Measurements from ENCODE around the gene PPIAL4G.
"Not testable (repeated sequence)": the region's sequence is repeated elsewhere in the genome, so short reads cannot be mapped to it uniquely, and the experiment has no call there.

PPIAL4G gene

DNA sequence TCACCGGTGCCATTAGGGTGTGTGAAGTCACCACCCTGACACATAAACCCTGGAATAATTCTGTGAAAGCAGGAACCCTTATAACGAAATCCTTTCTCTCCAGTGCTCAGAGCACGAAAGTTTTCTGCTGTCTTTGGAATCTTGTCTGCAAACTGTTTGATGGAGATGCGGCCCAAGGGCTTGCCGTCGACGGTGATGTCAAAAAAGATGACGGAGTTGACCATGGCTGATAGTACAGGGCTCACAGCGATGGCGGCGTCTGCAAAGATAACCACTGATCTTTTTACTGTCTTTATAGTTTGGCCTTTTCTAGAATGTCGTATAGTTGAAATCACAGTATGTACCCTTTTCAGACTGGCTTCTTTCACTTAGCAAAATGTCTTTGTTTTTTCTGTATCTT is at the start of gene PPIAL4G:
Gene PPIAL4G, minus strand, starts transcription at position 274 of the 400 bp plus-strand sequence. Its CDS starts 50 bp downstream, at position 224.
- not testable (repeated sequence) for DNase-seq (ENCODE audit: low read depth in 2 of 2, low spot score in 1 of 2)

- DNase-seq (ENCODE audit: low read depth in 2 of 2, low spot score in 1 of 2) = not testable (repeated sequence)
These were observed 49.1 kb upstream of the PPIAL4G start for GRCh38 chr1:148532158-148532557.

- peak; percentile 33 to 34 for DNase-seq (ENCODE audit: low read depth in 2 of 2, low spot score in 1 of 2)
These were observed 46.0 kb upstream of the PPIAL4G start for GRCh38 chr1:148529101-148529567.

DNA sequence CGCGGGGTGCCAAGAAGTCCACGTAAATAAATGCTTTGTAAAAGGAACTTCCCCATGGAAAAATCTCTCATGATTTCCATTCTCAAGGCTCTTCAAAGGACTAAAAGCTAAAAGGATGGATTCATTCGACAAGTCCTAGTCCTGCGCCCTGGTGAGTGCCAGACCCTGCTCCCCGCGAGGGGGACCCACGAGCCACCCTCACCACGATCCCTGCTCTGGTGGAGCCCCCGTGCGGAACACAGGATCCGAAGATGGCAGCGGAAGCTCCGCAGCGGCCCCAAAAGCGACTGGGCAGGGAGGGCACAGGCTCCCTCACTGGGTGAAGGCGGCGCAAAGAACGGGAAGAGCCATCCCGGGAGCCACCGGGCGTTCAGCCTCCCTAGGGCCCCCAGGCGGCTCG is 45.5 kb upstream of the PPIAL4G start:
- not testable (repeated sequence) for DNase-seq (ENCODE audit: low read depth in 2 of 2, low spot score in 1 of 2)

DNA sequence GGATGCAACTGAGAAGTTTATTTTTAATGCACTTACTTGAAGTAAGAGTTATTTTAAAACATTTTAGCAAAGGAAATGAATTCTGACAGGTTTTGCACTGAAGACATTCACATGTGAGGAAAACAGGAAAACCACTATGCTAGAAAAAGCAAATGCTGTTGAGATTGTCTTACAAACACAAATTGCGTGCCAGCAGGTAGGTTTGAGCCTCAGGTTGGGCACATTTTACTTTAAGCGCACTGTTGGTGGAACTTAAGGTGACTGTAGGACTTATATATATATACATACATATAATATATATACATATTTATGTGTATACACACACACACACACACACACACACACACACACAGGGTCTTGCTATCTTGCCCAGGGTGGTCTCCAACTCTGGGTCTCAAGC is 43.5 kb upstream of the PPIAL4G start:
- not testable (repeated sequence) for DNase-seq (ENCODE audit: low read depth in 2 of 2, low spot score in 1 of 2)

DNA sequence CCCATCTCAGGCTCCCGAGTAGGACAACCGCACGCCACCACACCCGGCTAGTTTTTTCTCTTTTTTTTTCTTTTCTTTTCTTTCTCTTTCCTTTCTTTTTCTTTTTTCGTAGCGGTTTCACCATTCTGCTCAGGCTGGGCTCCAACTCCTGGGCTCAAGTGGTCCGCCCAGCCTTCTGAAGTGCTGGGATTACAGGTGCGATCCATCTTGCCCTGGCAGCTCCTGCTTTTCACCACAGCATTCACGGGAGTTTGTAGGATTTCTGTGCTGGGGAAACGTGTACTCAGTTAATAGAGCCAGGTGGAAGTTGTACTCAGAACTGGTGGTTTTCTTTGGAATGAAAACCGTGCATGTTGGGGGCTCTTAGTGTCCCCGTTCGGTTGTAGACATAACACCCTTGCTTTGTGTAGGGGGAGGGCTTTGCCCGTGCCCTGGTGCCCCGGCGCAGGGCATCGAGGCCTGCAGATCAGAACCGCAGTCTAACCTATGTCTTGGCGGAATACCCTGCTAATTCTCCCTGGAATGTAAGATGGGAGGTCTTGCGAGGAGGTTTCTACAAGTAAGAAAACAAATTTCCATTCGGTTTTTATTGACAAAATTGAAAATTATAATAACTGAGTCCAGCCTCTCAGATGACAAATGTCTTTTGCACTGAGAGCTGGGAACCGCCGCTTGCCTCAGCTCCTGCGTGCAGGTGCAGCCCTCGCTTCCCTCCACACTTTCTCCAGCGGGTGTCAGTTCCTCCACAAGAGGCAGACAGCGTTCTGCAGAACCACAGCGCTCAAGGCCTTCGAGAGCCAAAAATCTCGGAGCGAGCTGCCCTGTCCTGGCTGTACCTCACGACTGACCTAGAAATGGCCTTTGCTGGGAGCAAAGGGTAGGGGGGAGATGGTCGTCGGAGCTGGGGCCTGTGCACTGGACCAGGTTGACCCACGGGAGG is 40.4 kb upstream of the PPIAL4G start:
- not testable (repeated sequence) for DNase-seq (ENCODE audit: low read depth in 2 of 2, low spot score in 1 of 2)

DNA sequence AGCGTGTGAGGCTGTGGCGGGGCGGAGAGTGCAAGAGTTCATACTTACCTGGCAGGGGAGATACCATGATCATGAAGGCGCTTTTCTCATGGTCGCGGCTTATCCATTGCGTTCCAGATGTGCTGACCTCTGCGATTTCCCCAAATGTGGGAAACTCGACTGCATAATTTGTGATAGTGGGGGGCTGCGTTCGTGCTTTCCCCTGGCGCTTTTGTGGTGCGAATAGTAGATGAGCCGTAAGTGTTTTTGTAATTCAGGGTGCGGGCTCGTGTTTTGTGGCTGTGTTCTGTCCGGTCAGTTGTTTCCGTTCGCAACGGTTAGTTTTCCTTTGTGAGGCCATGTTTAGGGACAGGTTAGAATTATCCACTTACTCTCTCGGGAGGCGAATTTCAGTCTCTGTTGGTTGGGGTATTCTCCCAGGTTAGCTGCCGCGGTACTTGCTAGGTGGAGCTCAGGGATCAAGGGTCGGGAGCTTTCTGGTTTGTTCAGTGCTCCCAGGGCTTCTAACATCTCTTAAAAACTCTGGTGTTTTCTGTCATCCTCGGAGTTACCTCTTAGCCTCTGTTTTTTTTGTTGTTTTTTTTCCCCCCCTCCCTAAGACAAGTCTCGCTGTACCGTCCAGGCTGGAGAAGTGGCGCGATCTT is 39.6 kb upstream of the PPIAL4G start:
- peak; percentile 71 to 84 for DNase-seq (ENCODE audit: low read depth in 2 of 2, low spot score in 1 of 2)

GRCh38 chr1:148522072-148522471 is 39.0 kb upstream of the PPIAL4G start:
- DNase-seq (ENCODE audit: low read depth in 2 of 2, low spot score in 1 of 2) = peak; percentile 57 to 73

DNA sequence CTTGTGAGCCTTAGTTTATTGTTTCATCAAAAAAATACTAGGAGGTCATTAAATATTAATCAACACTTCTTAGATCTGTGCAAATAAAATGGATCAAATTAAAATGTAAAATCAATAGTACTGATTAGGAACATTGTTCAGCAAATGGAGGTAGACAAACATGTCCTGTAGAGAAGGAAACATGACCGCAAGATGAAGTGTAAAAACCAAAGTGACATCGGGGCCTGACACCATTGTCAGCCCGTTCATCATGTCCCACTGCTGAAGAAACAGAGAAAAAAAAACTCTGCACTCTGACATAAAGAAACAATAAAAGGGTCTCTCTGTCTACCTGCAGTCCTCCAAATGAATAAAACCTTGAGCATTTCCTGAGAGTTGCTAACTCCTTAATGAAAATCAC is 31.2 kb upstream of the PPIAL4G start:
- DNase-seq (ENCODE audit: low read depth in 2 of 2, low spot score in 1 of 2) = not testable (repeated sequence)

DNA sequence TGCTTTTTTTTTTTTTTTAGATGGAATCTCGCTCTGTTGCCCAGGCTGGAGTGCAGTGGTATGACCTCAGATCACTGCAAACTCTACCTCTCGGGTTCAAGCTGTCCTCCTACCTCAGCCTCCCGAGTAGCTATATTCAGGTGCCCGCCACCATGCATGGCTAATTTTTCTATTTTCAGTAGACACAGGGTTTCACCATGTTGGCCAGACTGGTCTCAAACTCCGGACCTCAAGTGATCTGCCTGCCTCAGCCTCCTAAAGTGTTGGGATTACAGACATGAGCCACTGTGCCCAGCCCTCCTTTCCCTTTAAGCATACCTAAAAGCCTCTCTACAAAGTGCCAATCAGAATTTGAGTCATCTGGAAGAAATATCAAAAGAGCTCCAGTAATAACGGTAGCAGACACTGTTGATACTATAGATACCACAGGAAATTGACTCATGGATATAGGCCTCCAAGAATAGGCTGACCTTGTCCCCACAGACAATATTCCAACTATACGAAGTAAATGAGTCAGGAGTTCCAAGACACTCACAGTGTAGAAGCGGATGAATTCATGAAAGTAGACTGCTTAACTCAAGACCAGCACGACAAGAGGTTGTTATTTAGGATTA is 29.6 kb upstream of the PPIAL4G start:
- DNase-seq (ENCODE audit: low read depth in 2 of 2, low spot score in 1 of 2) = not testable (repeated sequence)

DNA sequence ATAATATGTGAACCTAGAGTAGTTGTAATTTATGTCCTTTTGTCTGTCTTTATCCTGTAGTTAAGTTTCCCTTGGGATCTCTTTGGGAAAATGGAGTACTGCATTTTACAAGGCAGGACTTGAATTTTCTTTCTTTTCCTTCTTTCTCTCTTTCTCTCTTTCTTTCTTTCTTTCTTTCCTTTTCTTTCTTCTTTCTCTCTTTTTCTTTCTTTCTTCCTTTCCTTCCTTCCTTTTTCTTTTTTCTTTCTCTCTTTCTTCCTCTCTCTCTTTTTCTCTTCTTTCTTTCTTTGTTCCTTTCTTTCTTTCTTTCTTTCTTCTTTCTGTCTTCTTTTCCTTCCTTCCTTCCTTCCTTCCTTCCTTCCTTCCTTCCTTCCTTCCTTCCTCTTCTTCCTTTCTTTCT is 10.8 kb upstream of the PPIAL4G start:
- DNase-seq (ENCODE audit: low read depth in 2 of 2, low spot score in 1 of 2) = not testable (repeated sequence)

DNA sequence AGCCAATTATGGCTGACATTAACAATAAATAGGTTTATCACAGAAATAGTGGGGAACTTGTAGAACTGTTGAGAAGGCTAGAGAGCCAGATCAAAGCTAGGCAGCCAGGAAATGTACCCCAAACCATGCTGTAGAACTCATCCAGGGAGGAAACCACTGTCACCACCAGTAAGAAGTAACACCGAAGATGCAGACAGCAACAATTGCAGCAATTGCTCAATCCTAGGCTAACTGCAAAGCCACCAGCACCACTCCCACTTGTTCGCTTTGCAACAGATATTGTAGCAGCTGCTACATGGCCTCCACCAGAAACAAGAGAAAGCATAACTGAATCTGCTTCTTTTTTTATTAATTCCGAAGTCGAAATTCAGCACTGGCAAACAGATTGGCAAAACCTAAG is 2.0 kb downstream of the PPIAL4G start:
- peak in 1 of 2 donors; percentile 12 for DNase-seq (ENCODE audit: low read depth in 2 of 2, low spot score in 1 of 2)

DNA sequence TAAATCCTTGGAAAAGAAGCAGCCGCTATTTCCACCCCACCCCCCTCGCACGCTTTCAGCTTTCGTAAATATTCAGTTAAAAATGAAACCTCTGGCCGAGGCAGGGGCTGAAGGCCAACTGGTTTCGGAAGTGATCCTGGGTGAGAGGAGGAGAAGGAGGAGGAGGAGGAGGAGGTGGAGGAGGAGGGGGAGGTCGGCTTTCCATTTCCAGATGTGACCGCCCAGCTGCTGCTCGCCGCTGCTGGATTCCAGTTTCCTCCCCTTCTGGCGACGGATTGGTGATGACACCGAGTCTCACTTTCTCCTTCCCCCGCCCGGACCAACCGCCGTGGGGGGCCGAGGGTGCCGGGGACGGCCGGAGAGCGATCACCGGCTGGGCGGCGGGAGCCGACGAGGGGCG is 23.4 kb downstream of the PPIAL4G start:
- not testable (repeated sequence) for DNase-seq (ENCODE audit: low read depth in 2 of 2, low spot score in 1 of 2)

DNA sequence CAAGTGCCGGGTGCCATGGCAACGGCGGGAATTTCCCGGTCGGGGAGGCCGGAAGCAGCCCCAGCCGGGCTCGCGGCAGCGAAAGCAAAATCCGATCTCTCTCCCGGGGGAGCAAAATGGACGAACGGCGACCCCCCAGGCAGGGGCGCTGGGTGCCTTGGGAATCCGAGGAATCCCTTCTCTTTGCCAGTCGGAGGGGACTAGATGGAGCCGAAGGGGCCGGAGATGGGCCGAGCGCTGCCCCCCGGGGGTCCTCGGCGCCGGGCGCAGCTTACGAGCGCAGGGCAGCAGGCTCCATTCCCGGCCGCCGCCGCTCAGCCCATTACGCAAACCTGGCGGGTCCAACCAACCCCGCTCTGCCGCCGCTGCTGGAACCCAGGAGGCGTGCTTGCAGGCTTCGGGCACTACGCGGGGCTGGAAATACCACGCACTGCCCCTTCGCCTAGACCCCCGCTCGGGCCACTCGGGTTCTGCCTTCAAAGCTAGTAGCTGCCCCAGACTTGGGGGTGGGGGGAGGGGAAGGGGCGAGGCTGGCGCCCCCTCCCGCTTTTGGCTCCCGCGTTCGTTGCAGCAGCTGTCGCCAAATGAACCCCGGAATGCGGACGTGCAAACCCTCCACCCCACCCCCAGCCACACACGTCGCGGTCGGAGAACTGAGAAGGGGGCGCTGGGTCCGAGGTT is 24.1 kb downstream of the PPIAL4G start:
- peak in 1 of 2 donors; percentile 0 for DNase-seq (ENCODE audit: low read depth in 2 of 2, low spot score in 1 of 2)

DNA sequence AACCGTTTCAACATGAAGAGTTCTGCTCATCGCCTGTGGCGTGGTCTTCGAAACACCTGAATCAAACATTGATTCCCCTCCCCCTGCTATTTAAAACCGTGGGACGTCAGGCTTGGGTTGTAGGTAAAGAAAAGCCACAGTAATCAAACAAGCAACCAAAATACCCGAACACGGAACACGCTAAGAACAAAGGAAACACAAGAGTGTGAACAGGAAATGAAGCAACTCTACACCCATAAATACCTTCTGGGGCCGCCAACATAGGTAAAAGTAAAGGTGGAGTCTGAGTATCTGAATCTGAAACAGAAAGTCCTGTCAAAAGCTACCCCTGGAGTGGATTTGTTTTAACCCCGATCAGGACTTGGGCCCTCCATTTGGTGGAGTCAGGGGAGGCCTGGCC is 24.7 kb downstream of the PPIAL4G start:
- DNase-seq (ENCODE audit: low read depth in 2 of 2, low spot score in 1 of 2) = peak in 1 of 2 donors; percentile 16

DNA sequence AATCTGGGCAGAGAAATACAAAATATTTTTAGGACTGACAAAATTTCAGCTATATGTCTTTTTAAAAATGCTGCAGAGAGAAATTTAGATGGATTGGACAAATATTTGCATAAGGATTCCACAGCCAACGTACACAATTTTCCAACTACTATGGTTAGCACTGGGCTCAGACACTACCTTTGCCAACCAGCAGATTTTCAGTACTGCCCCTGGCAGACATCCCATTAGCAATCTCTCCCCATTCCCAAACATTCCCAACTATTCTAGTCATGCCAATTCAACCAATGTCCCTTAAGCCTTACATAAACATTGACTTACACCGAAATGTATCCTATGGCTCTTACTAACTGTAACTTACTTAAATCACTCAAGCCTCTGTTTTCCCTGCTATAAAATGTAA is 30.3 kb downstream of the PPIAL4G start:
- not testable (repeated sequence) for DNase-seq (ENCODE audit: low read depth in 2 of 2, low spot score in 1 of 2)

DNA sequence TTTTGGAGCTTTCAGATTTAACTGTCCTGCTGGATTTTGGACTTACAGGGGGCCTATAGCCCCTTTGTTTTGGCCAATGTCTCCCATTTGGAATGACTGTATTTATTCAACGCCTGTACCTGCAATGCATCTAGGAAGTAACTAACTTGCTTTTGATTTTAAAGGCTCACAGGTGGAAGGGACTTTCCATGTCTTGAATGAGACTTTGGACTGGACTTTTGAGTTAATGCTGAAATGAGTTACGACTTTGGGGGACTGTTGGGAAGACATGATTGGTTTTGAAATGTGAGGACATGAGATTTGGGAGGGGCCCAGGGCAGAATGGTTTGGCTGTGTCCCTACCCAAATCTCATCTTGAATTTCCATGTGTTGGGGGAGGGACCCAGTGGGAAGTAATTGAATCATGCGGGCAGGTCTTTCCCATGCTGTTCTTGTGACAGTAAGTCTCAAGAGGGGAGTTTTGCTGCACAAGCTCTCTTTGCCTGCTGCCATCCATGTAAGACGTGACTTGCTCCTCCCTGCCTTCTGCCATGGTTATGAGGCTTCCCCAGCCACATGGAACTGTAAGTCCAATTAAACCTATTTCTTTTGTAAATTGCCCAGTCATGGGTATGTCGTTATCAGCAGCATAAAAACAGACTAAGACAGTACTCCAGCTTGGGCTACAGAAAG is 43.3 kb downstream of the PPIAL4G start:
- not testable (repeated sequence) for DNase-seq (ENCODE audit: low read depth in 2 of 2, low spot score in 1 of 2)

GRCh38 chr1:148435406-148435805 is 47.7 kb downstream of the PPIAL4G start:
- DNase-seq (ENCODE audit: low read depth in 2 of 2, low spot score in 1 of 2) = no peak

- no peak for DNase-seq (ENCODE audit: low read depth in 2 of 2, low spot score in 1 of 2)
These were observed 48.3 kb downstream of the PPIAL4G start for GRCh38 chr1:148434832-148435231.

- DNase-seq (ENCODE audit: low read depth in 2 of 2, low spot score in 1 of 2) = not testable (repeated sequence)
These were observed 50.2 kb downstream of the PPIAL4G start for GRCh38 chr1:148432916-148433317.

Data from stimulated activated CD8-positive, alpha-beta memory T cell treated with anti-CD3 and anti-CD28 coated beads, Interleukin-4, amount 100 ng/mL, for 4 hours (primary cell).